Vagina (tissue), 2 donors: ENCODE measurements around the gene ENAH.

ENCODE experiments used
- POLR2A ChIP-seq, 2 donors: fragments of 450-650 bp; IDR thresholded peaks; one replicate each; pipeline ENCODE4 v1.6.1; 2017; ENCODE audit warnings: antibody characterized with exemption in 2 of 2, mild to moderate bottlenecking in 2 of 2, moderate library complexity in 2 of 2
- POLR2AphosphoS5 ChIP-seq, 2 donors: sonication (generic); formaldehyde crosslinking; IDR thresholded peaks; one replicate each; pipeline ENCODE4 v1.9.0; 2017; ENCODE audit warnings: antibody characterized with exemption in 2 of 2, mild to moderate bottlenecking in 2 of 2, low read depth in 1 of 2; ENCODE audit not compliant: insufficient read depth in 1 of 2
- TF ChIP-seq, protein P1 (sequence below), 3 experiments: fragments of 450-650 bp in 2 of 3; fragments of 200-600 bp in 1 of 3; sonication (generic) in 1 of 3; IDR thresholded peaks; one replicate each; pipeline ENCODE4 v1.5.1; 2017 to 2019; ENCODE audit warnings: antibody characterized with exemption in 3 of 3, mild to moderate bottlenecking in 2 of 3, moderate library complexity in 2 of 3

DNA sequence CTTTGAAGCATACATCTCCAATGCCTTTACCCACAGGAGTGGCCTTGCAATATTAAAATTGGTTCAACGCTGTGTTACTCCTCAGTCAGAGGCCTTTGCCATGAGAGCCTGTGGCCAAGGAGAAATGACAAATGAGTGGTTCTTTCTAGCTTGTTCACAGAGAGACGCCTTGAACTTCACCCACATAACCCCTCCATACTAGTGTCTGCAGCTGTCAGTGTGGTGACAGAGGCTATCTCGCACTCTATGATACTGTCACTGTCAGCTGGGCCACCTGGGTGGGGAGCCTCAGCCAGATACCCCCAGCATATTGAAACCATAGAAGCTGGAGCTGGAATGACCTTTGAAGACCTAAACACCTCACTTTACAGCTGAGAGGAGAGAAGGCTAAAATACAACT is 167.7 kb downstream of the ENAH start:
- no peak for TF ChIP-seq POLR2A (IDR thresholded peaks at IDR 0.05)
- TF ChIP-seq, protein P1, sequence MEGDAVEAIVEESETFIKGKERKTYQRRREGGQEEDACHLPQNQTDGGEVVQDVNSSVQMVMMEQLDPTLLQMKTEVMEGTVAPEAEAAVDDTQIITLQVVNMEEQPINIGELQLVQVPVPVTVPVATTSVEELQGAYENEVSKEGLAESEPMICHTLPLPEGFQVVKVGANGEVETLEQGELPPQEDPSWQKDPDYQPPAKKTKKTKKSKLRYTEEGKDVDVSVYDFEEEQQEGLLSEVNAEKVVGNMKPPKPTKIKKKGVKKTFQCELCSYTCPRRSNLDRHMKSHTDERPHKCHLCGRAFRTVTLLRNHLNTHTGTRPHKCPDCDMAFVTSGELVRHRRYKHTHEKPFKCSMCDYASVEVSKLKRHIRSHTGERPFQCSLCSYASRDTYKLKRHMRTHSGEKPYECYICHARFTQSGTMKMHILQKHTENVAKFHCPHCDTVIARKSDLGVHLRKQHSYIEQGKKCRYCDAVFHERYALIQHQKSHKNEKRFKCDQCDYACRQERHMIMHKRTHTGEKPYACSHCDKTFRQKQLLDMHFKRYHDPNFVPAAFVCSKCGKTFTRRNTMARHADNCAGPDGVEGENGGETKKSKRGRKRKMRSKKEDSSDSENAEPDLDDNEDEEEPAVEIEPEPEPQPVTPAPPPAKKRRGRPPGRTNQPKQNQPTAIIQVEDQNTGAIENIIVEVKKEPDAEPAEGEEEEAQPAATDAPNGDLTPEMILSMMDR (IDR thresholded peaks at IDR 0.05) = no peak
- no peak for TF ChIP-seq POLR2AphosphoS5 (IDR thresholded peaks at IDR 0.05; ENCODE audit: insufficient read depth in 1 of 2, low read depth in 1 of 2)
